Upper lobe of left lung (tissue), 6 donors: Measurements from ENCODE around the gene AKIRIN1. TPM values are rescaled to one million over a fixed set of nuclear protein-coding genes. Genes with fewer than 3 reads are reported as not detected.

Experiments used
- ATAC-seq, 2 donors: fragments of 200-7000 bp; cut with Tn5 transposase; one replicate each; pipeline ENCODE4 v1.9.1; 2022; ENCODE audit warnings: mild to moderate bottlenecking in 2 of 2, moderate library complexity in 2 of 2; ENCODE audit not compliant: low FRiP score in 2 of 2
- DNase-seq, 2 donors: peaks; one replicate each; pipeline ENCODE4 v3.0.0-alpha.2; 2019 to 2020
- H3K27ac ChIP-seq, 4 donors: fragments of 200-600 bp; sonication (generic); one replicate each; pipeline ENCODE4 v1.5.1; 2016 to 2019
- H3K27me3 ChIP-seq, 4 donors: fragments of 200-600 bp; sonication (generic); one replicate each; pipeline ENCODE4 v1.5.1; 2017 to 2019
- H3K36me3 ChIP-seq, 4 donors: fragments of 200-600 bp; sonication (generic); one replicate each; pipeline ENCODE4 v1.5.1; 2016 to 2019
- H3K4me1 ChIP-seq, 4 donors: fragments of 200-600 bp; sonication (generic); one replicate each; pipeline ENCODE4 v1.5.1; 2018 to 2019
- H3K4me3 ChIP-seq, 4 donors: fragments of 200-600 bp; sonication (generic); one replicate each; pipeline ENCODE4 v1.5.1; 2017 to 2019; ENCODE audit warnings: mild to moderate bottlenecking in 2 of 4, moderate library complexity in 1 of 4
- H3K9me3 ChIP-seq, 4 donors: fragments of 200-600 bp; sonication (generic); one replicate each; pipeline ENCODE4 v1.5.1; 2018 to 2019
- EP300 ChIP-seq, 4 donors: sonication (generic); formaldehyde crosslinking; IDR thresholded peaks; one replicate each; pipeline ENCODE4 v1.5.1; 2017; ENCODE audit warnings: antibody characterized with exemption in 4 of 4, control low read depth in 2 of 4
- POLR2A ChIP-seq, 4 donors: fragments of 450-650 bp; IDR thresholded peaks; one replicate each; pipeline ENCODE4 v1.5.1; 2016 to 2017; ENCODE audit warnings: antibody characterized with exemption in 4 of 4, mild to moderate bottlenecking in 2 of 4
- POLR2AphosphoS5 ChIP-seq, 2 donors: sonication (generic); formaldehyde crosslinking; IDR thresholded peaks; one replicate each; pipeline ENCODE4 v1.5.1; 2017; ENCODE audit warnings: antibody characterized with exemption in 2 of 2
- WGBS, 2 donors: methylation state at CpG; one replicate each; pipeline ENCODE4 v1.1.5; 2017 to 2018; 5-methylcytosine and 5-hydroxymethylcytosine counted together
- total RNA-seq, 6 donors: library from RNA; depleted of rRNA in 4 of 6; stranded (reverse); fragments of >200 nt in 4 of 6; gene quantifications; one replicate each; pipeline versions ENCODE4 v1.1.0 to v1.2.1, GENCODE V29; 2016 to 2021
- TF ChIP-seq, protein P1 (sequence below), 6 experiments: fragments of 450-650 bp in 4 of 6; fragments of 200-600 bp in 2 of 6; sonication (generic) in 2 of 6; IDR thresholded peaks; one replicate each; pipeline ENCODE4 v1.5.1; 2016 to 2019; ENCODE audit warnings: antibody characterized with exemption in 6 of 6
- donor health status: DM: no; HTN: no; CAD: no; lungs with moderate emphysema.
- donor health status: DM: no; HTN: yes; CAD: no; lungs with severe emphysema.

AKIRIN1 gene
- total RNA-seq, 6 donors from 2014 or later, result 10.5 to 50.6 (median 37.8) TPM

DNA sequence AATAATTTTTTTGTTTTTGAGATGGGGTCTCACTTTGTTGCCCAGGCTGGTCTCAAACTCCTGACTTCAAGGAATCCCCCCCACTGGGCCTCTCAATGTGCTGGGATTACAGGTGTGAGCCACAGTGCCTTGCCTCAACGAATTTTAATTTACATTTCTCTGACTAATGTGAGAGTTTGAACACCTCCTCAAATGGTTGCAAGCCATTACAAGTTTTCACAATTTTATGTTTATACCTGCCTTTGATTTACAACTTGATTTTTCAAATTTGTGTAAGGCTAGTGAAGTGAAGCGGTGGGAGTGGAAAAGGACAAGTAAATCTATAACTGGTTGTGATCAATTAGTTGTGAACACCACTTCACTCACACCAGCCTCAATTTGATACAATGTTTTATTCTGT lies 40.5 kb upstream of the AKIRIN1 start:
- TF ChIP-seq EP300 (IDR thresholded peaks at IDR 0.05) (no peak), POLR2AphosphoS5 (IDR thresholded peaks at IDR 0.05) (no peak), POLR2A (IDR thresholded peaks at IDR 0.05) (no peak)
- TF ChIP-seq, protein P1, sequence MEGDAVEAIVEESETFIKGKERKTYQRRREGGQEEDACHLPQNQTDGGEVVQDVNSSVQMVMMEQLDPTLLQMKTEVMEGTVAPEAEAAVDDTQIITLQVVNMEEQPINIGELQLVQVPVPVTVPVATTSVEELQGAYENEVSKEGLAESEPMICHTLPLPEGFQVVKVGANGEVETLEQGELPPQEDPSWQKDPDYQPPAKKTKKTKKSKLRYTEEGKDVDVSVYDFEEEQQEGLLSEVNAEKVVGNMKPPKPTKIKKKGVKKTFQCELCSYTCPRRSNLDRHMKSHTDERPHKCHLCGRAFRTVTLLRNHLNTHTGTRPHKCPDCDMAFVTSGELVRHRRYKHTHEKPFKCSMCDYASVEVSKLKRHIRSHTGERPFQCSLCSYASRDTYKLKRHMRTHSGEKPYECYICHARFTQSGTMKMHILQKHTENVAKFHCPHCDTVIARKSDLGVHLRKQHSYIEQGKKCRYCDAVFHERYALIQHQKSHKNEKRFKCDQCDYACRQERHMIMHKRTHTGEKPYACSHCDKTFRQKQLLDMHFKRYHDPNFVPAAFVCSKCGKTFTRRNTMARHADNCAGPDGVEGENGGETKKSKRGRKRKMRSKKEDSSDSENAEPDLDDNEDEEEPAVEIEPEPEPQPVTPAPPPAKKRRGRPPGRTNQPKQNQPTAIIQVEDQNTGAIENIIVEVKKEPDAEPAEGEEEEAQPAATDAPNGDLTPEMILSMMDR (IDR thresholded peaks at IDR 0.05), result no peak
- Histone ChIP-seq H3K9me3 (no peaks in the 10 kb centered on the region), H3K27ac (no peak overlapping the region), H3K36me3 (no peaks in the 10 kb centered on the region), H3K4me3 (no peak overlapping the region), H3K4me1 (peaks cover 0 to 3% (median 0%) of the 10 kb centered on the region in 4 donors), H3K27me3 (no peaks in the 10 kb centered on the region)
- ATAC-seq, result no peak
- whole genome bisulfite sequencing, 2 donors, result 44 to 51% methylated on average over 2 of the region's 2 CpGs
- no peak for DNase-seq

DNA sequence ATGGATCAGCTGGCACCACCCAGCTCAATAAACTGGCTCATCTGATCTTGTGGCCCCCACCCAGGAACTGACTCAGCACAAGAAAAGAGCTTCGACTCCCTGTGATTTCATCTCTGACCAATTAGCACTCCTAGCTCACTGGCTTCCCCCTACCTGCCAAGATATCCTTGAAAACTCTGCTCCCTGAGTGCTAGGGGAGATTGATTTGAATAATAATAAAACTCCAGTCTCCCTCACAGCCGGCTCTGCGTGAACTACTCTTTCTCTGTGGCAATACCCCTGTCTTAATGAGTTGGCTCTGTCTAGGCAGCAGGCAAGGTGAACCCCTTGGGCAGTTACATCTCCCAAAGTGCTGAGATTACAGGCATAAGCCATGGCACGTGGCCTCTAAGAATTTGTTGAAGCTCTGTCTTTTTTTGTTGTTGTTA lies 37.6 kb upstream of the AKIRIN1 start:
- H3K4me1 ChIP-seq, result peaks cover 0 to 3% (median 0%) of the 10 kb centered on the region in 4 donors
- no peak for ATAC-seq
- no peak overlapping the region for H3K27ac ChIP-seq
- H3K36me3 ChIP-seq, result no peaks in the 10 kb centered on the region
- no peak for TF ChIP-seq POLR2AphosphoS5 (IDR thresholded peaks at IDR 0.05)
- no peak for TF ChIP-seq POLR2A (IDR thresholded peaks at IDR 0.05)
- TF ChIP-seq, protein P1 (IDR thresholded peaks at IDR 0.05), result no peak
- TF ChIP-seq EP300 (IDR thresholded peaks at IDR 0.05), result no peak
- H3K27me3 ChIP-seq, result no peaks in the 10 kb centered on the region
- no peaks in the 10 kb centered on the region for H3K9me3 ChIP-seq
- no peak for DNase-seq
- 51 to 53% methylated on average over 4 of the region's 4 CpGs for WGBS, 2 donors
- no peak overlapping the region for H3K4me3 ChIP-seq

- H3K36me3 ChIP-seq, result no peaks in the 10 kb centered on the region
- no peak for DNase-seq
- TF ChIP-seq, protein P1 (IDR thresholded peaks at IDR 0.05), result no peak
- no peak for TF ChIP-seq EP300 (IDR thresholded peaks at IDR 0.05)
- no peak for TF ChIP-seq POLR2A (IDR thresholded peaks at IDR 0.05)
- no peak for TF ChIP-seq POLR2AphosphoS5 (IDR thresholded peaks at IDR 0.05)
- no peaks in the 10 kb centered on the region for H3K4me1 ChIP-seq
- ATAC-seq, result no peak
- H3K27me3 ChIP-seq, result no peaks in the 10 kb centered on the region
- no peaks in the 10 kb centered on the region for H3K9me3 ChIP-seq
- WGBS, 2 donors, result 65 to 93% methylated on average over 2 of the region's 2 CpGs
- no peak overlapping the region for H3K27ac ChIP-seq
- H3K4me3 ChIP-seq, result no peak overlapping the region
These were observed 32.1 kb upstream of the AKIRIN1 start for GRCh38 chr1:38958967-38959366.

- Histone ChIP-seq H3K36me3 (no peaks in the 10 kb centered on the region), H3K4me3 (no peak overlapping the region), H3K27ac (no peak overlapping the region), H3K9me3 (no peaks in the 10 kb centered on the region), H3K4me1 (no peaks in the 10 kb centered on the region), H3K27me3 (no peaks in the 10 kb centered on the region)
- no peak for DNase-seq
- 58 to 61% methylated on average over 3 of the region's 3 CpGs for WGBS, 2 donors
- ATAC-seq, result no peak
- TF ChIP-seq EP300 (IDR thresholded peaks at IDR 0.05) (no peak), POLR2A (IDR thresholded peaks at IDR 0.05) (no peak), POLR2AphosphoS5 (IDR thresholded peaks at IDR 0.05) (no peak)
- TF ChIP-seq, protein P1 (IDR thresholded peaks at IDR 0.05), result no peak
These were observed 29.0 kb upstream of the AKIRIN1 start for GRCh38 chr1:38962113-38962512.

DNA sequence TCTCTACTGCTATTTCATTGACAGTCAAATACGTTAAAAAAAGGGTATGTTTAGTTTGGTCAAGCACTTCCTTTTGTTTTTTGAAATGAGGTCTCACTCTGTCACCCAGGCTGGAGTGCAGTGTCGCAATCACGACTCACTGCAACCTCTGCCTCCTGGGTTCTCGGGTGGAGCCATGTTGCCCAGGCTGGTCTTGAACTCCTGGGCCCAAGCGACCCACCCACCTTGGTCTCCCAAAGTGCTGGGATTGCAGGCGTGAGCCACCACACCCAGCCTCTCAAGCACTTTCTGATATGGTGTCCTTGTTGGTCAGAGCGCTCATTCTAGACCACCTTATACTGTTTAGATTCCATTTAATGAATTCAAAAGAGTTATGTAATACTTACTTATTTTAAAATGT lies 28.5 kb upstream of the AKIRIN1 start:
- H3K9me3 ChIP-seq, result no peaks in the 10 kb centered on the region
- no peaks in the 10 kb centered on the region for H3K27me3 ChIP-seq
- no peaks in the 10 kb centered on the region for H3K4me1 ChIP-seq
- no peak overlapping the region for H3K27ac ChIP-seq
- DNase-seq (peak in 1 of 2 donors; percentile 26), ATAC-seq (no peak)
- H3K4me3 ChIP-seq, result no peak overlapping the region
- WGBS, 2 donors, result 65 to 77% methylated on average over 7 of the region's 7 CpGs
- no peaks in the 10 kb centered on the region for H3K36me3 ChIP-seq
- TF ChIP-seq POLR2AphosphoS5 (IDR thresholded peaks at IDR 0.05) (no peak), POLR2A (IDR thresholded peaks at IDR 0.05) (no peak), EP300 (IDR thresholded peaks at IDR 0.05) (no peak)
- TF ChIP-seq, protein P1 (IDR thresholded peaks at IDR 0.05), result no peak
